Kidney (tissue), 14 donors: ENCODE data around the gene ACSS3. TPM values are rescaled to one million over a fixed set of nuclear protein-coding genes. Genes with fewer than 3 reads are reported as not detected.

Source experiments
- DNase-seq, 5 donors: peaks; one replicate each; pipeline ENCODE4 v3.0.0-alpha.2; 2013 to 2020
- FAIRE-seq: peaks from 2 replicates; lab custom pipeline; 2012; peaks lifted over from hg19 to GRCh38; lab: Jason Lieb, UNC
- H3K27ac ChIP-seq, 2 donors: one replicate each; pipeline ENCODE4 v1.7.0; 2013; ENCODE audit warnings: low read depth in 2 of 2, low read length in 2 of 2, inconsistent platforms in 1 of 2
- H3K27me3 ChIP-seq: one replicate; pipeline ENCODE4 v1.7.1; 2013; ENCODE audit warnings: low read length, inconsistent platforms; ENCODE audit not compliant: control insufficient read depth, insufficient read depth
- H3K36me3 ChIP-seq, 3 donors: one replicate each; pipeline versions ENCODE4 v1.7.0 to v1.7.1; 2013; ENCODE audit warnings: low read length in 3 of 3, control low read depth in 1 of 3, inconsistent platforms in 1 of 3; ENCODE audit not compliant: insufficient read depth in 3 of 3, control insufficient read depth in 2 of 3
- H3K4me1 ChIP-seq, 3 donors: one replicate each; pipeline versions ENCODE4 v1.7.0 to v1.7.1; 2013; ENCODE audit warnings: low read length in 3 of 3, inconsistent platforms in 1 of 3, low read depth in 1 of 3; ENCODE audit not compliant: control insufficient read depth in 2 of 3, insufficient read depth in 2 of 3
- H3K4me3 ChIP-seq, 3 donors: one replicate each; pipeline versions ENCODE4 v1.7.0 to v1.8.1; 2013; ENCODE audit warnings: low read length in 3 of 3, control low read depth in 1 of 3, inconsistent platforms in 1 of 3
- H3K9ac ChIP-seq, 3 donors: one replicate each; pipeline versions ENCODE4 v1.7.0 to v1.7.1; 2013; ENCODE audit warnings: low read length in 3 of 3, control low read depth in 1 of 3, inconsistent platforms in 1 of 3
- H3K9me3 ChIP-seq, 3 donors: one replicate each; pipeline versions ENCODE4 v1.7.0 to v1.7.1; 2013; ENCODE audit warnings: low read length in 3 of 3, control low read depth in 1 of 3, inconsistent platforms in 1 of 3; ENCODE audit not compliant: control insufficient read depth in 2 of 3, insufficient read depth in 1 of 3
- CTCF ChIP-seq: IDR thresholded peaks from 3 replicates; pipeline ENCODE4 v1.5.1; 2012; ENCODE audit warnings: mild to moderate bottlenecking, moderate library complexity, borderline replicate concordance; ENCODE audit not compliant: insufficient read depth; ENCODE audit errors: extremely low read depth
- intact Hi-C: fragments of 100-400 bp; cut with DNase I; formaldehyde crosslinking; loops from one replicate; pipeline ENCODE4 v1.11.1; 2022
- polyA plus RNA-seq: library from polyadenylated mRNA; stranded (reverse); fragments of 350-450 nt; fragmentation: Illumina TruSeq; extraction: RNeasy Lipid Tissue Mini Kit (QIAGEN cat#74804); gene quantifications from one replicate; pipeline ENCODE4 v1.2.3, GENCODE V29; 2014; ENCODE audit warnings: low read depth, low replicate concordance; ENCODE audit not compliant: insufficient read depth
- total RNA-seq: library from RNA; stranded (reverse); fragmentation: NEBNext Ultra II Directional; extraction: Animal tissue kit (Norgen Biotek cat#: 25700); gene quantifications from one replicate; pipeline ENCODE4 v1.2.1, GENCODE V29; 2021
- donor health status: control.
- donor health status: control.
- donor health status: control.
- donor health status: control.
- donor health status: control.
- donor health status: DM: yes; HTN: yes; CAD: no.
- donor health status: Normal renal cell carcinoma (clear cell type).

Gene ACSS3
- total and polyA plus RNA-seq, 2 donors from 2014 or later, result 18.9 to 21.2 TPM

- no peak for FAIRE-seq
- no peak for TF ChIP-seq CTCF
- no peak for DNase-seq
- H3K4me1 ChIP-seq, result no peaks in the 10 kb centered on the region
- H3K9me3 ChIP-seq, result no peaks in the 10 kb centered on the region
- H3K9ac ChIP-seq, result no peak overlapping the region
- no peaks in the 10 kb centered on the region for H3K36me3 ChIP-seq
- no peaks in the 10 kb centered on the region for H3K27me3 ChIP-seq
- no peak overlapping the region for H3K4me3 ChIP-seq
- intact Hi-C loops, result no loop called here
- no peak overlapping the region for H3K27ac ChIP-seq
These were observed 59.9 kb downstream of the ACSS3 start for GRCh38 chr12:81137801-81138200.

- Histone ChIP-seq H3K36me3 (peaks cover 0 to 1% (median 0%) of the 10 kb centered on the region in 3 donors), H3K9me3 (no peaks in the 10 kb centered on the region), H3K27me3 (no peaks in the 10 kb centered on the region), H3K27ac (no peak overlapping the region), H3K9ac (no peak overlapping the region), H3K4me3 (no peak overlapping the region), H3K4me1 (no peaks in the 10 kb centered on the region)
- intact Hi-C loops, result no loop called here
- FAIRE-seq (no peak), DNase-seq (no peak)
- no peak for TF ChIP-seq CTCF
These were observed 63.3 kb downstream of the ACSS3 start for GRCh38 chr12:81141217-81141616.

GRCh38 chr12:81143057-81143456 lies 65.2 kb downstream of the ACSS3 start:
- Histone ChIP-seq H3K36me3 (peaks cover 0 to 4% (median 0%) of the 10 kb centered on the region in 3 donors), H3K4me3 (no peak overlapping the region), H3K27ac (no peak overlapping the region), H3K9ac (no peak overlapping the region), H3K9me3 (no peaks in the 10 kb centered on the region), H3K4me1 (no peaks in the 10 kb centered on the region), H3K27me3 (no peaks in the 10 kb centered on the region)
- FAIRE-seq, result no peak
- intact Hi-C loops, result no loop called here
- peak in 1 of 5 donors; percentile 7 for DNase-seq
- no peak for TF ChIP-seq CTCF
